ENCODE results near the gene MAML3.

DNA sequence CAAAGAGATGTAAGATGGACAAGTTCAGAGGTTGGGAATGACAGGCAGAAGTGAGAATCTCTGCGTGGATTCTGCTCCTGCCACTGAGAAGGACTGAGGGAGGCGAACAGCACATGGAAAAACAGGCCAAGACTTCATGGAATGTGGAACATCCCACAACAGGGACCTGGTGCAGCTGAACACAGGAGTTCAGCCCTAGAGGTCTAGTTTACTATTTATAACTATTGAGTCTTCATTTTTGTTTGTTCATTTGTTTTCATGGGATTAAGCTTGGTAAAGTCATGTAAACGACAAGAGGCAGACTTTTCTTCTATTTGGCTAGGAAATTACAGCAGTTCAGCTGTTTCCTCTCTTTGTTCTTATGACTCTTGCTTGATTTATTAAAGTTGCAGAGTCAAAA lies 234.5 kb downstream of the MAML3 start:
- TF ChIP-seq CTCF (IDR thresholded peaks at IDR 0.05) (no peak), POLR2AphosphoS5 (IDR thresholded peaks at IDR 0.05) (no peak)

All from suprapubic skin (tissue), 3 donors.